ENCODE measurements around the gene ZNF652. TPM values are rescaled to one million over a fixed set of nuclear protein-coding genes. Genes with fewer than 3 reads are reported as not detected.

ZNF652 gene
- total RNA-seq, 1 donor from 2014 or later = 12.8 TPM

DNA sequence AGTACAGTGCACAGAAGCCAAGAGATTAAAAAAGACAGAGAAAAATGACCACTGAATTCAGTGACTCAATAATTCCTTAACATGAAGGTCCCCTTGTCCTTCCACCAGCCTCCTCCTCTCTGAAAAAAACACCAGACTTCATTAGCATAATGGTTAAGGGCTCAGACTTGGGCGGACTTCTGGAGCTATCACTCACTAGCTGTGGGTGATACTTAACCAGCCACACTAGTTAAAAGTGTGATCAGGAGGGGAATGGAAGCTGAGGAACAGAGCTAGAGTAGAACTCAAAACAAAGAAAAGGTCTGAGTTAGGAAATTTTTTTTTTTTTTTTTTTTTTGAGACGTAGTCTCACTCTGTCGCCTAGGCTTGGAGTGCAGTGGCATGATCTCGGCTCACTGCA lies 23.2 kb downstream of the ZNF652 start:
- no peak overlapping the region for H3K4me3 ChIP-seq (ENCODE audit: low read depth, low read length)
- DNase-seq (ENCODE audit: low read depth) = no peak
- TF ChIP-seq, protein P1, sequence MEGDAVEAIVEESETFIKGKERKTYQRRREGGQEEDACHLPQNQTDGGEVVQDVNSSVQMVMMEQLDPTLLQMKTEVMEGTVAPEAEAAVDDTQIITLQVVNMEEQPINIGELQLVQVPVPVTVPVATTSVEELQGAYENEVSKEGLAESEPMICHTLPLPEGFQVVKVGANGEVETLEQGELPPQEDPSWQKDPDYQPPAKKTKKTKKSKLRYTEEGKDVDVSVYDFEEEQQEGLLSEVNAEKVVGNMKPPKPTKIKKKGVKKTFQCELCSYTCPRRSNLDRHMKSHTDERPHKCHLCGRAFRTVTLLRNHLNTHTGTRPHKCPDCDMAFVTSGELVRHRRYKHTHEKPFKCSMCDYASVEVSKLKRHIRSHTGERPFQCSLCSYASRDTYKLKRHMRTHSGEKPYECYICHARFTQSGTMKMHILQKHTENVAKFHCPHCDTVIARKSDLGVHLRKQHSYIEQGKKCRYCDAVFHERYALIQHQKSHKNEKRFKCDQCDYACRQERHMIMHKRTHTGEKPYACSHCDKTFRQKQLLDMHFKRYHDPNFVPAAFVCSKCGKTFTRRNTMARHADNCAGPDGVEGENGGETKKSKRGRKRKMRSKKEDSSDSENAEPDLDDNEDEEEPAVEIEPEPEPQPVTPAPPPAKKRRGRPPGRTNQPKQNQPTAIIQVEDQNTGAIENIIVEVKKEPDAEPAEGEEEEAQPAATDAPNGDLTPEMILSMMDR (conservative IDR thresholded peaks at IDR 0.05; ENCODE audit: low read depth, low read length) = no peak

DNA sequence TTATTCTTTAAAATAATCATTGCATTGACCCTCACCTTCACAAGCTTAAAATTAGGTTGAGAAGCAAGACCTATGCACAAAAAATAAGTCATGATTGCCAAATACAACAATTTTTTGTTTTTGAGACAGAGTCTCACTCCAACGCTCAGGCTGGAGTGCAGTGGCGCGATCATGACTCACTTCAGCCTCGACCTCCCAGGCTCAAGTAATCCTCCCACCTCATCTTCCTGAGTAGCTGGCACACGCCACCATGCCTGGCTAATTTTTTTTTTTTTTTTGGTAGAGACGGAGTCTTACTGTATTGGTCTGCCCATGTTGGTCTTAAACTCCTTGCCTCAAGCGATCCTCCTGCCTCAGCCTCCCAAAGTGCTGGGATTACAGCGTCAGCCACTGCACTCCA lies 24.2 kb downstream of the ZNF652 start:
- H3K4me3 ChIP-seq (ENCODE audit: low read depth, low read length) = no peak overlapping the region
- TF ChIP-seq, protein P1 (conservative IDR thresholded peaks at IDR 0.05; ENCODE audit: low read depth, low read length) = no peak
- DNase-seq (ENCODE audit: low read depth) = no peak

DNA sequence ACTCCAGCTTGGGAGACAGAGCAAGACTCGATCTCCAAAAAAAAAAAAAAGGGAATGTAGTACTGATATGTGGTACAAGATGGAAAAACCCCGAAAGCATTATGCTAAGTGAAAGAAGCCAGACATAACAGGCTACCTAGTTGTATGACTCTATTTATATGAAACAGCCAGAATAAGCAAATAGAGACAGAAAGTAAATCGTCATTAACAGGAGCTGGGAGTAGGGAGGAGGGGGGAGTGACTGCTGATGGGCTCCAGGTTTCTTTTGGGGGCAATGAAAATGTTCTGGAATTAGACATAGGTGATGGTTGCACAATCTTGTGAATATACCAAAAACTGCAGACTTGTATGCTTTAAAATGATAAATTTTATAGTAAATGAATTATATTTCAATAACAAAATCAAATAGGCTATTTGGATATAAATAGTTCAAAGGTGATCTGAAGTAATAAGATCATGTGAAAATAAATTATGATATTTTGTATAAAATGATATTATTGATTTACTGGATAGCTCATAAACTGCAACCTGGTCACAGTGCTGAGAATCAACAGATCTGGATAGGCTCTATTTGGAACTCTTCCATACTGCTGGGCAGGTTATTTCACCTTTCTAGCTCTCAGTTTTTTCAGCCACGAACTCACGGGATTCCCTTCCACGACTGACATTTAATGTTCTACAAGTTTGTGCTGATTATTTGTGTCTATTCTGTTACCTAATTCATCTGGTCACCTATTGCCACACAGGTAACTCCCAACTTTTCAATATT lies 27.1 kb downstream of the ZNF652 start:
- no peak overlapping the region for H3K4me3 ChIP-seq (ENCODE audit: low read depth, low read length)
- no peak for DNase-seq (ENCODE audit: low read depth)
- TF ChIP-seq, protein P1 (conservative IDR thresholded peaks at IDR 0.05; ENCODE audit: low read depth, low read length) = no peak

DNA sequence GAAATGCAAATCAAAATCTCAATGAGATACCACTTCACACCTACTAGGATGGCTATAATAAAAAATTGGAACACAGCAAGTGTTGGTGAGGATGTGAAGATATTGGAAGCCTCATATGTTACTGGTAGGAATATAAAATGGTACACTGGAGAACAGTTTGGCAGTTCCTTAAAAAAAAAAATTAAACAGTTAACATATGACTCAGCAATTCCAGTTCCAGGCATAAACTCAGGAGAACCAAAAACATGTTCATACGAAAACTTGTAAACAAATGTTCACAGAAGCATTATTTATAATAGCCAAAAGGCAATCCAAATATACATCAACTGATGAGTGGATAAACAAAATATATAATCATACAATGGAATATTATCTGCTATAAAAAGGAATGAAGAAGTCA lies 28.2 kb downstream of the ZNF652 start:
- no peak overlapping the region for H3K4me3 ChIP-seq (ENCODE audit: low read depth, low read length)
- no peak for DNase-seq (ENCODE audit: low read depth)
- TF ChIP-seq, protein P1 (conservative IDR thresholded peaks at IDR 0.05; ENCODE audit: low read depth, low read length) = no peak

DNA sequence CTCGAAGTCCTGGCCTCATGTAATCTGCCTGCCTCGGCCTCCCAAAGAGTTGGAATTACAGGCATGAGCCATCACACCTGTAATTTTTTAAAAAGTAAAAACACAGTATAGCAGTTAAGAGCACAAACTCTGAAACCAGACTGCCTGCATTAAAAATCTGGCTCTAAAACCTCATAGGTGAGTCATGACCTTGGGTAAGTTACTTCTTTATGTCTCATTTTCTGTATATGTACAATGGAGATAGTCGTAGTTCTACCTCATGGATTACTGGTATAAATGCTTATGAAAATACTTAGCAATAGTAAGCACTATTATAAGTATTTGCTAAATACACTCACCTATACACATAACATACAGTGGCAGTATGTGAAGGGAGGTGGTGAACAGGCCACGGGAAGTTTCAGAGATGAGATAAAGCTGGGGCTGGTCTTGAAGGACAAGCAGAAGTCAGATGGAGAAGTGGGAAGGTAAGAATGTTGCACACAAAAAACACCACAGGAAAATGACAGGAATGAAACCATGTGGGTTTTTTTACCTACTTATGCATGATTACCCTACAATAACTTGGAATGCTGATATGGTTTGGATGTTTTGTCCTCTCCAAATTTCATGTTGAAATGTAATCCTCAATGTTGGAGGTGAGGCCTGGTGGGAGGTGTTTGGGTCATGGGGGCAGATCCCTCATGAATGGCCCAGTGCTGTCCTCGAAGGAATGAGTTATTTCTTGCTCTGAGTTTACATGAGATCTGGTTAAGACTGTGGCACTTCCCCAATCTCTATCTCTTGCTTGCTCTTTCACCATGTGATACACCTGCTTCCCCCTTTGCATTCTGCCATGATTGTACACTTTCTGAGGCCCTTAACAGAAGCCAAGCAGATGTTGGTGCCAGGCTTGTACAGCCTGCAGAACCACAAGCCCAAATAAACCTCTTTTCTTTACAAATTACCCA lies 33.9 kb downstream of the ZNF652 start:
- no peak for DNase-seq (ENCODE audit: low read depth)
- H3K4me3 ChIP-seq (ENCODE audit: low read depth, low read length) = no peak overlapping the region
- TF ChIP-seq, protein P1 (conservative IDR thresholded peaks at IDR 0.05; ENCODE audit: low read depth, low read length) = no peak

DNA sequence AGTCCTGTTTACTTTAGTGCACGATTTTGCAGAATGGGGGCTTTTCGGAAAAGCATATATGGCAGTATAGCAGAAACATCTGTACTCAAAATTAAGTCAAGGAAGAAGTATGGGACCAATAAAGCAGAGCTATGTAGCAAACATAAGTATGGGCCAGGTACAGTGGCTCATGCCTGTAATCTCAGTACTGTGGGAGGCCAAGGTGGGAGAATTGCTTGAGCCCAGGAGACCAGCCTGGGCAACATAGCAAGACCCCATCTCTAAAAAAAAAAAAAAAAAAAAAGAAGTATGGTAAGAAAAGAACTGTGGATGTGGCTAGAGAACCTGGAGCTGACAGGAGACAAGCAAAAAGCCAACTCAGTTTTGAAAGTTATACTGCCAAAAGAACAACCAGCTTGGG lies 36.1 kb downstream of the ZNF652 start:
- TF ChIP-seq, protein P1 (conservative IDR thresholded peaks at IDR 0.05; ENCODE audit: low read depth, low read length) = no peak
- H3K4me3 ChIP-seq (ENCODE audit: low read depth, low read length) = no peak overlapping the region

More for the DNA sequence above, 36.1 kb downstream of the ZNF652 start:
- DNase-seq (ENCODE audit: low read depth) = no peak

All from epithelial cell of proximal tubule (primary cell).